ENCODE data around the gene PDXP.

DNA sequence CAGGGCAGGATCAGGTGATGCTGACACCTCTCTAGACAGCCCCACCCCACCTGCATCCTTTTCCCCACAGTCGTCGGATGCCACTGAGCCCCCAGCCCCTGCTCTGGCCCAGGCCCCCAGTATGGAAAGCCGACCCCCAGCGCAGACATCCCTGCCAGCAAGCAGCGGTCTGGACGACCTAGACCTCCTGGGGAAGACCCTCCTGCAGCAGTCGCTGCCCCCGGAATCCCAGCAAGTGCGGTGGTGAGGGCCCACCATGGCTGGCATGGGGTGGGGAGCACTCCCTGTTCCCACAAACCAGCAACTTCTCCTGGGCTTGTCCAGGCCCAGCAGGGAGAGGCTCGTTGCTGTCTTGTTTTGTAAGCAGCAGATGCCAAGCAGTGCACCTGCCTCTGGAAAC is 28.6 kb upstream of the PDXP start:
- no peak for TF ChIP-seq SMC3 (conservative IDR thresholded peaks at IDR 0.05; ENCODE audit: insufficient read depth, low read depth, low read length)
- no peak for TF ChIP-seq FOXA1 (IDR thresholded peaks at IDR 0.05; ENCODE audit: borderline replicate concordance)
- TF ChIP-seq, protein P1, sequence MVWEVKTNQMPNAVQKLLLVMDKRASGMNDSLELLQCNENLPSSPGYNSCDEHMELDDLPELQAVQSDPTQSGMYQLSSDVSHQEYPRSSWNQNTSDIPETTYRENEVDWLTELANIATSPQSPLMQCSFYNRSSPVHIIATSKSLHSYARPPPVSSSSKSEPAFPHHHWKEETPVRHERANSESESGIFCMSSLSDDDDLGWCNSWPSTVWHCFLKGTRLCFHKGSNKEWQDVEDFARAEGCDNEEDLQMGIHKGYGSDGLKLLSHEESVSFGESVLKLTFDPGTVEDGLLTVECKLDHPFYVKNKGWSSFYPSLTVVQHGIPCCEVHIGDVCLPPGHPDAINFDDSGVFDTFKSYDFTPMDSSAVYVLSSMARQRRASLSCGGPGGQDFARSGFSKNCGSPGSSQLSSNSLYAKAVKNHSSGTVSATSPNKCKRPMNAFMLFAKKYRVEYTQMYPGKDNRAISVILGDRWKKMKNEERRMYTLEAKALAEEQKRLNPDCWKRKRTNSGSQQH (CRISPR knock-in tag; IDR thresholded peaks at IDR 0.05) = no peak
- TF ChIP-seq DDX20 (tag; IDR thresholded peaks at IDR 0.05; ENCODE audit: low read depth) = no peak
- no peak for TF ChIP-seq HNRNPK (IDR thresholded peaks at IDR 0.05; ENCODE audit: low read depth, low read length, poor library complexity, severe bottlenecking)
- TF ChIP-seq, protein P2, sequence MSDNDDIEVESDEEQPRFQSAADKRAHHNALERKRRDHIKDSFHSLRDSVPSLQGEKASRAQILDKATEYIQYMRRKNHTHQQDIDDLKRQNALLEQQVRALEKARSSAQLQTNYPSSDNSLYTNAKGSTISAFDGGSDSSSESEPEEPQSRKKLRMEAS (CRISPR knock-in tag; IDR thresholded peaks at IDR 0.05) = no peak
- TF ChIP-seq, protein P3, sequence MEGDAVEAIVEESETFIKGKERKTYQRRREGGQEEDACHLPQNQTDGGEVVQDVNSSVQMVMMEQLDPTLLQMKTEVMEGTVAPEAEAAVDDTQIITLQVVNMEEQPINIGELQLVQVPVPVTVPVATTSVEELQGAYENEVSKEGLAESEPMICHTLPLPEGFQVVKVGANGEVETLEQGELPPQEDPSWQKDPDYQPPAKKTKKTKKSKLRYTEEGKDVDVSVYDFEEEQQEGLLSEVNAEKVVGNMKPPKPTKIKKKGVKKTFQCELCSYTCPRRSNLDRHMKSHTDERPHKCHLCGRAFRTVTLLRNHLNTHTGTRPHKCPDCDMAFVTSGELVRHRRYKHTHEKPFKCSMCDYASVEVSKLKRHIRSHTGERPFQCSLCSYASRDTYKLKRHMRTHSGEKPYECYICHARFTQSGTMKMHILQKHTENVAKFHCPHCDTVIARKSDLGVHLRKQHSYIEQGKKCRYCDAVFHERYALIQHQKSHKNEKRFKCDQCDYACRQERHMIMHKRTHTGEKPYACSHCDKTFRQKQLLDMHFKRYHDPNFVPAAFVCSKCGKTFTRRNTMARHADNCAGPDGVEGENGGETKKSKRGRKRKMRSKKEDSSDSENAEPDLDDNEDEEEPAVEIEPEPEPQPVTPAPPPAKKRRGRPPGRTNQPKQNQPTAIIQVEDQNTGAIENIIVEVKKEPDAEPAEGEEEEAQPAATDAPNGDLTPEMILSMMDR (IDR thresholded peaks at IDR 0.05 in 2 of 3, conservative IDR thresholded peaks at IDR 0.05 in 1 of 3; ENCODE audit: insufficient read depth in 2 of 3, low read depth in 1 of 3, low read length in 3 of 3) = no peak
- TF ChIP-seq, protein P4, sequence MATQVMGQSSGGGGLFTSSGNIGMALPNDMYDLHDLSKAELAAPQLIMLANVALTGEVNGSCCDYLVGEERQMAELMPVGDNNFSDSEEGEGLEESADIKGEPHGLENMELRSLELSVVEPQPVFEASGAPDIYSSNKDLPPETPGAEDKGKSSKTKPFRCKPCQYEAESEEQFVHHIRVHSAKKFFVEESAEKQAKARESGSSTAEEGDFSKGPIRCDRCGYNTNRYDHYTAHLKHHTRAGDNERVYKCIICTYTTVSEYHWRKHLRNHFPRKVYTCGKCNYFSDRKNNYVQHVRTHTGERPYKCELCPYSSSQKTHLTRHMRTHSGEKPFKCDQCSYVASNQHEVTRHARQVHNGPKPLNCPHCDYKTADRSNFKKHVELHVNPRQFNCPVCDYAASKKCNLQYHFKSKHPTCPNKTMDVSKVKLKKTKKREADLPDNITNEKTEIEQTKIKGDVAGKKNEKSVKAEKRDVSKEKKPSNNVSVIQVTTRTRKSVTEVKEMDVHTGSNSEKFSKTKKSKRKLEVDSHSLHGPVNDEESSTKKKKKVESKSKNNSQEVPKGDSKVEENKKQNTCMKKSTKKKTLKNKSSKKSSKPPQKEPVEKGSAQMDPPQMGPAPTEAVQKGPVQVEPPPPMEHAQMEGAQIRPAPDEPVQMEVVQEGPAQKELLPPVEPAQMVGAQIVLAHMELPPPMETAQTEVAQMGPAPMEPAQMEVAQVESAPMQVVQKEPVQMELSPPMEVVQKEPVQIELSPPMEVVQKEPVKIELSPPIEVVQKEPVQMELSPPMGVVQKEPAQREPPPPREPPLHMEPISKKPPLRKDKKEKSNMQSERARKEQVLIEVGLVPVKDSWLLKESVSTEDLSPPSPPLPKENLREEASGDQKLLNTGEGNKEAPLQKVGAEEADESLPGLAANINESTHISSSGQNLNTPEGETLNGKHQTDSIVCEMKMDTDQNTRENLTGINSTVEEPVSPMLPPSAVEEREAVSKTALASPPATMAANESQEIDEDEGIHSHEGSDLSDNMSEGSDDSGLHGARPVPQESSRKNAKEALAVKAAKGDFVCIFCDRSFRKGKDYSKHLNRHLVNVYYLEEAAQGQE (IDR thresholded peaks at IDR 0.05; ENCODE audit: borderline replicate concordance) = no peak
- TF ChIP-seq, protein P4 (CRISPR knock-in tag; IDR thresholded peaks at IDR 0.05; ENCODE audit: low read depth) = no peak
